AG08396 (cell line): Measurements from ENCODE around the gene PKNOX1.
A peak's percentile ranks its signal among the peaks of the same experiment; 100 is the strongest.
"Not testable (repeated sequence)": the region's sequence is repeated elsewhere in the genome, so short reads cannot be mapped to it uniquely, and the experiment has no call there.

Experiments
- DNase-seq: peaks from one replicate; pipeline ENCODE4 v3.0.0; 2012; ENCODE audit warnings: low spot score, mixed read lengths

PKNOX1 gene, protein sequence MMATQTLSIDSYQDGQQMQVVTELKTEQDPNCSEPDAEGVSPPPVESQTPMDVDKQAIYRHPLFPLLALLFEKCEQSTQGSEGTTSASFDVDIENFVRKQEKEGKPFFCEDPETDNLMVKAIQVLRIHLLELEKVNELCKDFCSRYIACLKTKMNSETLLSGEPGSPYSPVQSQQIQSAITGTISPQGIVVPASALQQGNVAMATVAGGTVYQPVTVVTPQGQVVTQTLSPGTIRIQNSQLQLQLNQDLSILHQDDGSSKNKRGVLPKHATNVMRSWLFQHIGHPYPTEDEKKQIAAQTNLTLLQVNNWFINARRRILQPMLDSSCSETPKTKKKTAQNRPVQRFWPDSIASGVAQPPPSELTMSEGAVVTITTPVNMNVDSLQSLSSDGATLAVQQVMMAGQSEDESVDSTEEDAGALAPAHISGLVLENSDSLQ

GRCh38 chr21:42973991-42974831, at the start of gene PKNOX1:
TSS of gene PKNOX1 (plus strand) at chr21:42974562. CDS start at chr21:43004382, 29,820 bp downstream.
- peak; percentile 99 for DNase-seq

DNA sequence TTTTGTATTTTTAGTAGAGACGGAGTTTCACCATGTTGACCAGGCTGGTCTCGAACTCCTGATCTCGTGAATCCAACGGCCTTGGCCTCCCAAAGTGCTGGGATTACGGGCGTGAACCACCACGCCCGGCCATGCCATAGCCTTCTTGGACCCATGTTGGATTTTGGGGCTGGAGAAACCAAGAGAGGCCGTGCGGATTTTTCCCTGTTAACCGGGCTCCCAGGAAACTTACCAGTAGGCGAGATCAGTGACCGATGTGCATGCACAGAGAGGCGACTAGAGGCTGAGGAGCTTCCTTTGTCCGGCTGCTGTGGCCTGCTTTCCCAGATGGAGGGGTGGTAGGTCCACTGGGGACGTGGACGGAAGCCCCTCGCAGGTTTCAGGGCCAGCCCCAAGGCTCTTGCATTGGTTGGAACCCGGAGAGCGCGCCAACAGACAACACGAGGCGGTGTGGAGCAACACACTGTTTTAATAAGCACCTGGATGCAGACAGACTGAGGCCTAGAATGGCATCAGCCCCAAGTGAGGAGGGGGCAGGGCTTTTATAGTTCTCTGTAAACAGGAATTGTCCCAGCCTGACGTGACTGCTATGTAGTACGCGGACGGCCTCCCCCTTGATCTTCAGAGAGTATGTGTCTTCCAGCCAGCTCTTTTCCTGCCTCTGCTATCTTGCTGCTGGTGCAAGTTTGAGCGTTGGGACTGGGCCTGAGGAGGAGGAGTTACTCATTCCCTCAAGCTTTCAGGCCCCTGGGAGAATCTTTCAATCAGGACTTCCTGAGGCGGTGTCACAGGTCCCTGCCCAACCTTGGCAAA, 49.0 kb upstream of the PKNOX1 start, which contains the start of gene ERVH48-1:
Gene ERVH48-1, minus strand, starts transcription at position 517 of the 813 bp plus-strand sequence. CDS start 6,624 bp downstream, outside the sequence.
- DNase-seq: no peak

- not testable (repeated sequence) for DNase-seq
Measured at GRCh38 chr21:42927474-42928200, 46.7 kb upstream of the PKNOX1 start.

- DNase-seq: no peak
Measured at GRCh38 chr21:42929969-42930368, 44.4 kb upstream of the PKNOX1 start.

GRCh38 chr21:42931560-42932235, 42.7 kb upstream of the PKNOX1 start:
- no peak for DNase-seq

GRCh38 chr21:42932378-42933136, 41.8 kb upstream of the PKNOX1 start:
- not testable (repeated sequence) for DNase-seq

DNA sequence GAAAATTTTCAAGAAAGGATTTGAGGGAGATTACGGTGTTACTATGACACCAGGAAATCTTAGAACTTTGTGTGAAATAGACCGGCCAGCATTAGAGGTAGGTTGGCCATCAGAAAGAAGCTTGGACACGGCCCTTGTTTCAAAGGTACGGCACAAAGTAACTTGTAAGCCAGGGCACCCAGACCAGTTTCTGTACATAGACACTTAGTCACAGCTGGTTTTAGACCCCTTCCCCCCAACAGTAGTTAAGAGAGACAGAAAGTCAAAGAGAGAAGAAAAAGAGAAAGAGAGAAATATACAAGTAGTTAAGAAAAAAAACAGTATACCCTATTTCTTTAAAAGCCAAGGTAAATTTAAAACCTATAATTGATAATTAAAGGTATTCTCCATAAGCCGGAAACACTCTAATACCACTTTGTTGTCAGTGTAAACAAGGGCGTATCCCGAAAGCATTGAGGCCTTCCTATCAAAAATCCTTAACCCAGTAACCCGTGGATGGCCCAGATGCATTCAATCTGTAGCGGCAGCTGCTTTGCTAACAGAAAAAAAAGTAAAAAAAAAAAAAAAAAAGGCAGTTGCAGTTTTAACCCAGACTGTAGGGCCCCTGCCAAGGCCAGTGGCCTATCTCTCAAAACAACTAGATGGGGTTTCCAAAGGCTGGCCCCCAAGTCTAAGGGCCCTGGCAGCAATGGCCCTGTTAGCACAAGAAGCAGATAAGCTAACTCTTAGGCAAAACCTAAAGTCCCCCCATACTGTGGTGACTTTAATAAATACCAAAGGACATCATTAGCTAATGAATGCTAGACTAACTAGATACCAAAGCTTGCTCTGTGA, 41.0 kb upstream of the PKNOX1 start:
- DNase-seq: not testable (repeated sequence)

GRCh38 chr21:42933973-42934372, 40.4 kb upstream of the PKNOX1 start:
- DNase-seq: not testable (repeated sequence)

GRCh38 chr21:42936360-42936759, 38.0 kb upstream of the PKNOX1 start:
- not testable (repeated sequence) for DNase-seq

DNA sequence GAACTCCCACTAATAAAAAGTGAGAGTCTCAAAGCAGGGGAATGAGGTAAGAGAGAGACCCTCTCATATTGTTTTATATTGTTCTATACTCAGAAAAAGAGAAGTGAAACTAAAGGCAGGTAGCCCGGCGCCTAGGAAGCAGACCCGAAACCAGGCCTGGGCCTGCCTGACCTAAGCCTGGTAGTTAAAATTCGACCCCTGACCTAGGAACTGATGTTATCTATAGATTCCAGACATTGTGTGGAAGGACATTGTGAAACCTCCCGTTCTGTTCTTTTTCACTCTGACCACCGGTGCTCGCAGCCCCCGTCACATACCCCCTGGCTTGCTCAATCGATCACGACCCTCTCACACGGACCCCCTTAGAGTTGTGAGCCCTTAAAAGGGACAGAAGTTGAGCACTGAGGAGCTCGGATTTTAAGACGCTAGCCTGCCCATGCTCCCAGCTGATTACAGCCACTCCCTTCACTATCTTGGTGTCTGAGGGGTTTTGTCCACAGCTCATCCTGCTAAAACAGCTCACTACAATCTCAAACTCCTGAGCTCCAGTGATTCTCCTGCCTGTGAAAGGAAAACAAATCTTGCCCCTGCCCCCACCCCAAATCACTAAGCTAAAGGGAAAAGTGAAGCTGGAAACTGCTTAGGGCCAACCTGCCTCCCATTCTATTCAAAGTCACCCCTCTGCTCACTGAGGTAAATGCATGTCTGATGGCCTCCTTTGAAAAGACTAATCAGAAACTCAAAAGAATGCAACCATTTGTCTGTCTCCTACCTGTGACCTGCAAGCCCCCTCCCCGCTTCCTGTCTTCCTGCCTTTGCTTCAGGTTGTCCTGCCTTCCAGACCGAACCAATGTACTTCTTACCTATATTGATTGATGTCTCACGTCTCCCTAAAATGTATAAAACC, 37.1 kb upstream of the PKNOX1 start:
- not testable (repeated sequence) for DNase-seq

GRCh38 chr21:42937960-42938605, 36.3 kb upstream of the PKNOX1 start:
- no peak for DNase-seq

- DNase-seq: not testable (repeated sequence)
Measured at GRCh38 chr21:42938606-42938995, 35.8 kb upstream of the PKNOX1 start.

DNA sequence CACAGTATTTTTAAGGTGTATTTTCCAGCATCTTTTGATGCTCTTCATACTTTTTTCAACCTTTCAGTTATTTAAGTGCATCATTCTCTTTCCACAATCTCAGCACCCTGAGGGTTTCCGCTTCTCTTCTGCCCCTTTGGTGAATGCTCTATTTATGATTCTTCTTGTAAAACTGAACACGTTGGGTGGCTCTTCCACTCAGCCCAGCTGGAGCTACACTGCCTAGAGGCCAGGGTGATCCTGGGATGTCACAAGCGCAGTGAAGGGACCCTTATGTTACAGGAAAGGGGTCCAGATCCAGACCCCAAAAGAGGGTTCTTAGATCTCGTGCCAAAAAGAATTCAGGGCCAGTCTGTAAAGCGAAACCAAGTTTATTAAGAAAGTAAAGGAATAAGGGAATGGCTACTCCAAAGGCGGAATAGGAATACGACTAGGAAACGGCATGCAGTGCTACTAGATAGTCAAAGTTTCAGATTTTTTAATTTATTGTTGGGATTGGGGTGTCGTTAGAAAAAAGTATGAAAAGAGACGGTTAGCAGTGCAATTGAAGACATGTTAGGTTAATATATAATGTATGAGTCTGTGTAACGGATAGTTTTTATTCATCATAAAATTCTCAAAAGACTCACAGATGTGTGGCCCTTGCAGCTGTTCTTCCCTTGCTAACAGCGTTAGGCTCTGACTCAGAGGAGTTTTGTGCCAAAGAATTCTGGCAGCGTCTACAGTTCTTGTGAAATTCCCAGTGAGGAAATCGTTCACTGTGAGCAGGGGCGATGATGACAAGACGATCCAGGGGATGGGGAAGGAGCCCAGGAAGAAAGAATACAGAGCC, 34.6 kb upstream of the PKNOX1 start:
- peak; percentile 87 for DNase-seq

- DNase-seq: no peak
Measured at GRCh38 chr21:42941696-42942085, 32.7 kb upstream of the PKNOX1 start.

- no peak for DNase-seq
Measured at GRCh38 chr21:42942244-42942643, 32.1 kb upstream of the PKNOX1 start.

DNA sequence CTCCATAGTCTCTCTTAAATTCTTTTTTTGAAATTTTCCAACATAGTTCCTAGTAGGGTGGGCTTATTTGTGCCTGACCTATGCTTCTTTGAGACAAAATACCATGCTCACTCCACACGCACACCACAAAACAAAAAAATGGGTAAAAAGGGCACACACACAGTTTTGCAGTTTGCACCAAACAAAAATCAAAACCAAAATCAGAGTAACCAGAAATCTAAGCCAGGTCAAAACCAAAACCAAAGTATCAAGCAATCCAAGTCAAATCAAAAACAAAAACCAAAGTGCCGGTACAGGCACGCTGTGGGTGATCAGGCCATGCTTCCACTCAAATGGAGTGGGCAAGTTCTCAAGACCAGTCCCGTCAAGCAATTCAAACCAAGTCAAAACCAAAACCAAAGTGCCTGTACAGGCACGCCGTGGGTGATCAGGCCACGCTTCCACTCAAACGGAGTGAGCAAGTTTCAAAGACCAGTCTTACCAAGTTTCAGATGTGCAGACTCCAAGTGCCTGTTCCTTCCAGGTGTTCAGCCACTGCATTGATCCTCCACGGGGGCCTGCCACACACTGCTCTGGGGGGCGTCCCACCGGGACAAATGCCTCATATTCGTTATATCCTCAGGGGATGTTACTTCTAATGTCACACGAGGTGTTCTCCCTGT, 25.1 kb upstream of the PKNOX1 start:
- DNase-seq: not testable (repeated sequence)
